Renal cortex interstitium (tissue), 11 donors: ENCODE data around the gene SH3BP4. TPM values are rescaled to one million over a fixed set of nuclear protein-coding genes. Genes with fewer than 3 reads are reported as not detected.

Experiments
- DNase-seq, 11 donors: peaks; one replicate each; pipeline ENCODE4 v3.0.0-alpha.2; 2013; ENCODE audit warnings: low read depth in 9 of 11, low spot score in 4 of 11; ENCODE audit errors: extremely low read depth in 1 of 11
- polyA plus RNA-seq, 3 donors: library from polyadenylated mRNA; unstranded; fragments of 120-200 nt; gene quantifications; one replicate each; pipeline ENCODE4 v1.2.1, GENCODE V29; 2013; ENCODE audit not compliant: insufficient read length in 3 of 3

The SH3BP4 gene
- polyA plus RNA-seq, 3 donors, result 37.9 to 42.2 (median 38.1) TPM

DNA sequence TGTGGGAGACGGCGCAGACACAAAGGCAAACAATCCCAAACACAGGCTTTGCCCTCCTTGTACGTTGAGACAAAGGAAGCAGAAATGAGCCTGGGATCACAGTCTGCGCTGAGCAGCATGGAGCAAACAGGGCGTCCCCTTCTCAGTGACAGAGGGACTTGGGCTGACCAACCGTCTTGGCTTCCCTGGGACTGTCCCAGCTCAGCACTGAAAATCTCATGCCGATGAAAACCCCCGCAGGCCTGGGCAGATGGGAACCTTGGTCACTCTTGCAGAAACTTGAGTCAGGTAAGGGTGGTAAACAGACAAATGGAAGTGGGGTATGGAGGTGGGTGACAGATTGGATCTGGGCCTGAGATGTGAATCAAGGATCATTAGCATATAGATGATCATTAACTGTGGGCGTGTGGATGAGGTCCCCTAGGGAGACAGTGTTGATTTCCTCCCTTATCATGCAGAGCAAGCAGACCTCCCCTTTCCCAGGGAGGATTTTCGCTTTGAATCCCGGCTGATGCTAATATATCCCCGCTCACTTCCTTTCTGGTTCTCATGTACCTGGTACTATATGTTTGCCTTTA is 19.1 kb upstream of the SH3BP4 start:
- DNase-seq, result no peak

DNA sequence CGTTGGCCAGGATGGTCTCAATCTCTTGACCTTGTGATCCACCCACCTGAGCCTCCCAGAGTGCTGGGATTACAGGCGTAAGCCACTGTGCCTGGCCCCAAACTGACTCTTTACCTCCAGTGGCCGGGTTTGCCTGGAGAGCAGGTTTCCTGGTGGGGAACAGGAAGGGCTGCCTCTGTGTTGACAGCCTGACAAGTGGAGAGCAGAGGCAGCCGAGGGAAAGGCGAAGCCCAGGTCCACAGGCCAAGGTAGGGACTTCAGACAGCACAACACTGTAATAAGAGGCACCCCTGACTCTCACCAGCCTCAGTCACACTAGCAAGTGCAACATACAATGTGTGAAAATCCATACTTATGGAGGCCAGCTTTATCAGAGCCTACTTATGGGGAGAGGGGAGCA is 16.5 kb upstream of the SH3BP4 start:
- DNase-seq, result no peak

- DNase-seq, result no peak
Measured at GRCh38 chr2:234939576-234939975, 12.2 kb upstream of the SH3BP4 start.

DNA sequence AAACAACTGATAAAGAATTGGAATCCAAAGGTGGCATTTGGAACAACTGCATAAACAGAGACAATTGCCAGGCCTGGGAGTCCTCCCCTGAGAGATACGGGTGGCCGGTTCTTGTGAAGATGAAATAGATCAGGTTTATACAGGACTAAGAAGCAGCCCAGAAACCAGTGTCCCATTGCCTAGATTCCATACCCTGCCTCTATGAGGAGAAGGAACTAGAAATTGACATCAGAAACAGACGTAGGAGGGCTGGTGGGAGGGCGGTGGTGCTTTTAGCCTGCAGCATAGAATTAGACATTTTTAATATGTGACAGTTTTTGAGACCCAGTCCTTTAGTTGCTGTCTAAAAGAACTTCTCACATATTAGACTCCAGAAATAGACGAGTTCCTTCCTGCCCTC is 11.8 kb upstream of the SH3BP4 start:
- DNase-seq, result no peak

DNA sequence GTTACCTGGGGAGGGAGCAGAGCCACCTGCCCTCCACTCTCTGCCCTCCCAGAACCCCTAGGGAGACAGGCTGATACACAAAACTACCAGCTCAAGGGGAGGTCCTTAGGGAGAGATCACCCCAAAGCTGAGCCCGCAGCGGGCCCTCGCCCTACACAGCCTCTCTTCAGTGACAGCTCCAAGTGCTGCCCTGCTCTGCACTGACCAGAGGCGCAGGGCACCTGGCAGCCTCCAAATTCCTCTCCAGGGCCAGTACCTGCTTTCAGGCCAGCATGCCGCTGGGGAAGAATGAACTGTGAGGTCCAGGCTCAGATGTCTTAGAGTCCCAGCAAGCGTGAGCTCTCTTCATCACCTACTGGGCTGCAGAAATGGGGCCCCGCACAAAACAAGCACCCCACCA is 11.3 kb upstream of the SH3BP4 start:
- no peak for DNase-seq

DNA sequence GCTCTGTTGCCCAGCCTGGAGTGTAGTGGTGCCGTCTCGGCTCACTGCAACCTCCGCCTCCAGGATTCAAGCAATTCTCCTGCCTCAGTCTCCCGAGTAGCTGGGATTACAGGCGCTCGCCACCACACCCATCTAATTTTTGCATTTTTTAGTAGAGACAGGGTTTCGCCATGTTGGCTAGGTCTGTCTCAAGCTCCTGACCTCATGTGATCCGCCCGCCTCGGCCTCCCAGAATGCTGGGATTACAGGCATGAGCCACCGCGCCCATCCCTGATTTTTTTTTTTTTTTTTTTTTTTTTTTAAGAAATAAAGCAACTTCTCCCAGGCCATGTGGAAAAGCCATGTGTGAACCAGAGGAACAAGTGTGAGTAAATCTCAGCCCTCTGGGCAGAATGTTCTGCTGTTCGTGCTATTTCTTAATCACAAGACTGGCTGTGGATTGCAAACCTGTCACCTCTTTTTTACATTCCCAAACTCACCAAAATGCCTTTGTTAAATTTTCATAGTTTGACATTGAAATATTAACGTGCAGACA is 6.4 kb upstream of the SH3BP4 start:
- no peak for DNase-seq

GRCh38 chr2:234947556-234947955 is 4.3 kb upstream of the SH3BP4 start:
- DNase-seq, result no peak

- DNase-seq, result no peak
Measured at GRCh38 chr2:234949762-234950434, 1.9 kb upstream of the SH3BP4 start.

GRCh38 chr2:234950435-234950729 is 1.4 kb upstream of the SH3BP4 start:
- no peak for DNase-seq

DNA sequence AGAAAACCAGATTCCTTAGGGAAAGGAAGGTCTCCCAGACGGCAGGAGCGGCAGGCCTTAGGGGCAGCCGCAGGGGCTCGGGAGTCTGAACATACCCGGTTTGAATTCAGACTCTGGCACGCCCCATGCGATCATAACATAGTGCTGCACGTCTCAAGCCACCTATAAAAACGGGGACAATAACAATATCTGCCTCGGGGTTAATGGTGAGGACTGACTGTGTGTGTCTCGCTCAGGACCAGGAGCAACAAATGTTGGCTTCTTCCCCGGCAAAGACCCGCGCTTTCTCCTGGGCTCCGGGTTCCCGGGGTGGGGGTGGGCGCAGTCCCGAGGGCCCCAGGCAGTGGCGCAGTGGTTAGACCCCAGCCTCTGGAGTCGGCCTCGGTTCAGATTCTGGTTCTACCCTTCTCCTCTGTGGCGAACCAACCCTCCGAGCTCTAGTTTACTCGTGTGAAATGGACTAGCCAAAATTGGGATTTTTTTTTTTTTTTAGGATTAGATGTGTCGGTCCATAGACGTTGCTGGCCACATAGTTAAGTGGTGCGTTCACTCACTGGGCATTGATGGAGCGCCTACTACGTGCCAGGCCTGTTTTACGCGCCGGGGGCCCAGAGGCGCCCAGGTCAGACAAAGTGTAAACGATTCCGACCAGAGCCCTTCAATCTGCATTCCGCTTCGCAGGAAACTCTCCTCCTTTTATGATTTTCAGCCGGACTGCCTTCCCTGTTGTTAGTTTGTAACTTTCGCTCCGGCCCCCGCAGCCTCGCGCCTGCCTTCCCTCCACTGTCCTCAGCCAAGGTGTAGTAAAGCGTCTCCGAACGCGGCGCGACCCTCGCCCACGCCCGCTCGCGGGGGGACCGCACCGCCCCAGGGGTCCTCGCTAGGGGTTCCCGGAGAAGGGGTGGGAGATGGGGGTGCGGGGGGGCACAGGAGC is 820 bp upstream of the SH3BP4 start:
- DNase-seq, result no peak

GRCh38 chr2:234952270-234953115 is 676 bp downstream of the SH3BP4 start:
- no peak for DNase-seq

GRCh38 chr2:234953116-234954031 is 1.6 kb downstream of the SH3BP4 start:
- DNase-seq, result no peak

- no peak for DNase-seq
Measured at GRCh38 chr2:234954551-234954992, 2.8 kb downstream of the SH3BP4 start.

GRCh38 chr2:234955091-234955591 is 3.3 kb downstream of the SH3BP4 start:
- DNase-seq, result no peak

DNA sequence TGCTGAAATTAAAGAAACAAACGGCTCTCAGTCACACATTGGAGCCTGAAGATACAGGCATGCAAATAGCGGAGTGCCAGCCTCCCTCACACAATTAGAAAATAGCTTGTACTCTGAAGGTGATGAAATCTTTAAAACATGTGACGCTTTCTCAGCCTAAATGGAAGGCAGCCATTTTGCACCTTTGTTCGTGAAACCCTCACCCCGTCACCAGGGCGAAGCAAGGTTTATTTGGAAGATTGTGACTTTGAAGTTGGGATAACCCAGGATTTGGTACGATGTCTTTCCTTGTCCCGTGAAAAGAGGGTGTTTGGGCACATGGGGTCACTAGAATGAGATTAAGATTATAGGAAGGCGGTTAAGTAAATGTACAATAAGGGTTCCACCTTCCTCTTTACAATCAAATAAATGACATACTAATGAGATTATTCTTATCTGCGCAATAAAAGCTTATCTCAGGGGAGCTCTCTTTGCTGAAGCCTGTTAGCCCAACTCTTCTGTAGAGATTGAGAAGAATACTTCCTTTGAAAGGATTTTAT is 4.2 kb downstream of the SH3BP4 start:
- DNase-seq, result no peak

DNA sequence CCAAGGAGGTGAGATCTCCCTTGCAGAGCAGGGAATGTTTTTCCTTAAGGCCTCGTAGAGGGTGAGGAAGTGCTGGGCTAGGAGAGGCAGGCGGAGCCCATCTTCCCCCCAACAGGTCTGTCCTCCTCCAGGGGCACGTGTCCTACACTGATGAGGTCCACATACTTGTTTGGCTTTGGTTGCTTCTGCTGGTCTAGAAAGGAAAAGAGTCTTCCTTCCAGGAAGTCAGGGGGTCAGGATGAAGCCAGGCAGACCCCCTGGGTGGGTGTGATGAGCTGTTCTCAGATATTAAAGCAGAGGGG is 6.0 kb downstream of the SH3BP4 start:
- no peak for DNase-seq

DNA sequence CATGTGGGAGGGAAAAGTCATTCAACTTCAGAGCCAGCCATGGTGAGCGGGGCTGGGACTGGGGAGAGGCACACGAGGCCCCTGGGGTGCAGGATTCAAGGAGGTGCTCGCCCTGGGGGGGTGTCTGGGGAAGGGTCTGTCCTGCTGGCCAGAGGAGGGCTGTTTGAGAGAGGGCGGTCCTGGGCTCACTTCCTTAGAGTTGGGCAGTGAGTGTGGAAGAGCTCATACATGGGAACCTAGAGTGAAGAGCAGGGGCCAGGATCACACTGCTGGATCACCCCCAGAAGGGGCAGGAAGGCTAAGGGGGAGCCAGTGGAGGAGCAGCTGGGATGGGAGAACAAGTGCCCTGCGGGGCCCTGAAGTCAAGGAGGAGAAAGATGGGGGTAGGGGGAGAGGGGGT is 6.5 kb downstream of the SH3BP4 start:
- DNase-seq, result no peak
